ENCODE measurements around the gene STMN1. TPM values are rescaled to one million over a fixed set of nuclear protein-coding genes. Genes with fewer than 3 reads are reported as not detected.

The STMN1 gene
- total RNA-seq, 4 donors from 2014 or later, result 15.0 to 25.7 (median 16.8) TPM

GRCh38 chr1:25913206-25913605, 7.0 kb upstream of the STMN1 start:
- intact Hi-C loops (cut with DNase I), result no loop called here
- TF ChIP-seq EP300 (IDR thresholded peaks at IDR 0.05), result no peak
- no peak for TF ChIP-seq POLR2AphosphoS5 (IDR thresholded peaks at IDR 0.05)
- no peak for TF ChIP-seq POLR2A (IDR thresholded peaks at IDR 0.05; ENCODE audit: low read depth)
- no peak for TF ChIP-seq CTCF (IDR thresholded peaks at IDR 0.05)
- Histone ChIP-seq H3K4me3 (no peak overlapping the region), H3K9me3 (no peaks in the 10 kb centered on the region), H3K27me3 (no peaks in the 10 kb centered on the region), H3K4me1 (no peaks in the 10 kb centered on the region), H3K36me3 (no peaks in the 10 kb centered on the region), H3K27ac (replicated peaks in 1 of 4) (no peak overlapping the region)
- no peak for DNase-seq (ENCODE audit: extremely low spot score)

- Histone ChIP-seq H3K27me3 (no peaks in the 10 kb centered on the region), H3K9me3 (no peaks in the 10 kb centered on the region), H3K27ac (replicated peaks in 1 of 4) (no peak overlapping the region), H3K4me1 (peaks cover 0 to under 1% (median 0%) of the 10 kb centered on the region in 4 donors), H3K36me3 (no peaks in the 10 kb centered on the region), H3K4me3 (no peak overlapping the region)
- intact Hi-C loops (cut with DNase I), result no loop called here
- 81% methylated on average over 5 of the region's 5 CpGs for WGBS
- DNase-seq (ENCODE audit: extremely low spot score), result no peak
- no peak for TF ChIP-seq EP300 (IDR thresholded peaks at IDR 0.05)
- TF ChIP-seq CTCF (IDR thresholded peaks at IDR 0.05), result no peak
- TF ChIP-seq POLR2A (IDR thresholded peaks at IDR 0.05; ENCODE audit: low read depth), result no peak
- TF ChIP-seq POLR2AphosphoS5 (IDR thresholded peaks at IDR 0.05), result no peak
Observed at GRCh38 chr1:25912076-25912831, 6.0 kb upstream of the STMN1 start.

- Histone ChIP-seq H3K27ac (replicated peaks in 1 of 4) (no peak overlapping the region), H3K27me3 (no peaks in the 10 kb centered on the region), H3K9me3 (no peaks in the 10 kb centered on the region), H3K4me1 (peaks cover 7 to 11% (median 10%) of the 10 kb centered on the region in 4 donors), H3K36me3 (no peaks in the 10 kb centered on the region), H3K4me3 (no peak overlapping the region)
- intact Hi-C loops (cut with DNase I), result no loop called here
- no peak for DNase-seq (ENCODE audit: extremely low spot score)
- TF ChIP-seq CTCF (IDR thresholded peaks at IDR 0.05), result no peak
Observed at GRCh38 chr1:25911162-25911561, 4.9 kb upstream of the STMN1 start.

- intact Hi-C loops (cut with DNase I), result no loop called here
- TF ChIP-seq CTCF (IDR thresholded peaks at IDR 0.05) (no peak), EP300 (IDR thresholded peaks at IDR 0.05) (no peak), POLR2A (IDR thresholded peaks at IDR 0.05; ENCODE audit: low read depth) (no peak)
- WGBS, result 60% methylated on average over 10 of the region's 10 CpGs
Observed at GRCh38 chr1:25909040-25909439, 2.8 kb upstream of the STMN1 start.

GRCh38 chr1:25908161-25908560, 1.9 kb upstream of the STMN1 start:
- Histone ChIP-seq H3K4me1 (peaks cover 17 to 33% (median 30%) of the 10 kb centered on the region in 4 donors), H3K9me3 (no peaks in the 10 kb centered on the region), H3K27me3 (no peaks in the 10 kb centered on the region), H3K27ac (replicated peaks in 1 of 4) (no peak overlapping the region), H3K36me3 (no peaks in the 10 kb centered on the region), H3K4me3 (no peak overlapping the region)
- DNase-seq (ENCODE audit: extremely low spot score), result no peak
- 73% methylated on average over 1 of the region's 1 CpG for WGBS
- TF ChIP-seq EP300 (IDR thresholded peaks at IDR 0.05) (no peak), CTCF (IDR thresholded peaks at IDR 0.05) (no peak), POLR2A (IDR thresholded peaks at IDR 0.05; ENCODE audit: low read depth) (no peak), POLR2AphosphoS5 (IDR thresholded peaks at IDR 0.05) (no peak)
- intact Hi-C loops (cut with DNase I), result no loop called here

More at GRCh38 chr1:25909040-25909439, 2.8 kb upstream of the STMN1 start:
- Histone ChIP-seq H3K36me3 (no peaks in the 10 kb centered on the region), H3K4me3 (no peak overlapping the region), H3K27ac (replicated peaks in 1 of 4) (no peak overlapping the region), H3K4me1 (peaks cover 17 to 30% (median 28%) of the 10 kb centered on the region in 4 donors), H3K9me3 (no peaks in the 10 kb centered on the region), H3K27me3 (no peaks in the 10 kb centered on the region)
- DNase-seq (ENCODE audit: extremely low spot score), result no peak

All from esophagus muscularis mucosa (tissue), 4 donors.